PC-9 (cell line): Measurements from ENCODE around the gene SLC12A4. TPM values are rescaled to one million over a fixed set of nuclear protein-coding genes. Genes with fewer than 3 reads are reported as not detected.

Experiments used
- BruUV-seq: library from RNA; stranded (reverse); fragments of 400-500 nt; replicated peaks from 2 replicates; lab custom pipeline; 2021; lab: Mats Ljungman, UMichigan
- CTCF ChIA-PET: fragments of 300-600 bp; sonication (Branson Sonifier 250); formaldehyde crosslinking; loops from one replicate; lab custom pipeline; 2022; ENCODE audit warnings: antibody characterized with exemption; lab: Charles Lee
- POLR2A ChIA-PET: fragments of 300-600 bp; sonication (Branson Sonifier 250); formaldehyde crosslinking; loops from one replicate; lab custom pipeline; 2022; ENCODE audit warnings: antibody characterized with exemption; ENCODE audit not compliant: unreplicated experiment; lab: Charles Lee
- DNase-seq, 2 experiments: peaks; one replicate each; pipeline versions ENCODE4 v3.0.0 to v3.0.0-alpha.2; 2015 to 2022; ENCODE audit warnings: mixed read lengths in 1 of 2
- H2AFZ ChIP-seq: fragments of 200-600 bp; sonication (generic); 2 replicates; pipeline ENCODE4 v1.8.1; 2017; ENCODE audit warnings: antibody characterized with exemption
- H3F3A ChIP-seq: fragments of 200-600 bp; sonication (generic); 2 replicates; pipeline ENCODE4 v1.8.1; 2017; ENCODE audit warnings: antibody characterized with exemption, mild to moderate bottlenecking, low read depth; ENCODE audit not compliant: insufficient read depth
- H3K27ac ChIP-seq: fragments of 200-600 bp; sonication (generic); 2 replicates; pipeline ENCODE4 v1.6.1; 2016; ENCODE audit warnings: mixed run types
- H3K27me3 ChIP-seq: fragments of 200-600 bp; sonication (generic); 2 replicates; pipeline ENCODE4 v1.6.1; 2016; ENCODE audit warnings: low read depth, mixed run types; ENCODE audit not compliant: insufficient read depth
- H3K36me3 ChIP-seq: fragments of 200-600 bp; sonication (generic); 2 replicates; pipeline ENCODE4 v1.6.1; 2016; ENCODE audit warnings: low read depth, mixed run types
- H3K4me1 ChIP-seq: fragments of 200-600 bp; sonication (generic); replicated peaks from 2 replicates; pipeline ENCODE4 v1.6.1; 2016; ENCODE audit warnings: mixed run types; ENCODE audit not compliant: insufficient read depth
- H3K4me2 ChIP-seq: fragments of 200-600 bp; sonication (generic); 2 replicates; pipeline ENCODE4 v1.6.1; 2017; ENCODE audit warnings: mixed run types
- H3K4me3 ChIP-seq: fragments of 200-600 bp; sonication (generic); 2 replicates; pipeline ENCODE4 v1.6.1; 2016; ENCODE audit warnings: mixed run types
- H3K79me2 ChIP-seq: fragments of 200-600 bp; sonication (generic); 2 replicates; pipeline ENCODE4 v1.6.1; 2017; ENCODE audit warnings: low read depth, mixed run types
- H3K9me2 ChIP-seq: fragments of 200-600 bp; sonication (generic); 2 replicates; pipeline ENCODE4 v1.8.1; 2017; ENCODE audit warnings: mild to moderate bottlenecking; ENCODE audit not compliant: insufficient read depth
- H3K9me3 ChIP-seq: fragments of 200-600 bp; sonication (generic); 2 replicates; pipeline ENCODE4 v1.8.1; 2016; ENCODE audit warnings: low read depth; ENCODE audit not compliant: insufficient read depth
- H4K20me1 ChIP-seq: fragments of 200-600 bp; sonication (generic); 2 replicates; pipeline ENCODE4 v1.8.1; 2017; ENCODE audit not compliant: insufficient read depth
- EZH2 ChIP-seq: fragments of 200-600 bp; sonication (generic); IDR thresholded peaks from 2 replicates; pipeline ENCODE4 v1.8.0; 2017; ENCODE audit warnings: antibody characterized with exemption, low read depth
- intact Hi-C: fragments of 100-400 bp; cut with micrococcal nuclease; formaldehyde crosslinking; loops from one replicate; pipeline ENCODE4 v1.10.0; 2022; ENCODE audit not compliant: unreplicated experiment
- total RNA-seq: library from RNA; stranded (reverse); gene quantifications from 2 replicates; pipeline ENCODE4 v1.2.3, GENCODE V29; 2021
- TF ChIP-seq, protein P1 (sequence below): fragments of 200-600 bp; sonication (generic); conservative IDR thresholded peaks from 2 replicates; pipeline ENCODE4 v1.6.1; 2017; ENCODE audit warnings: mixed run types, antibody characterized with exemption, mild to moderate bottlenecking, moderate library complexity

The SLC12A4 gene
- total RNA-seq, 1 experiment from 2014 or later: 27.0 TPM

DNA sequence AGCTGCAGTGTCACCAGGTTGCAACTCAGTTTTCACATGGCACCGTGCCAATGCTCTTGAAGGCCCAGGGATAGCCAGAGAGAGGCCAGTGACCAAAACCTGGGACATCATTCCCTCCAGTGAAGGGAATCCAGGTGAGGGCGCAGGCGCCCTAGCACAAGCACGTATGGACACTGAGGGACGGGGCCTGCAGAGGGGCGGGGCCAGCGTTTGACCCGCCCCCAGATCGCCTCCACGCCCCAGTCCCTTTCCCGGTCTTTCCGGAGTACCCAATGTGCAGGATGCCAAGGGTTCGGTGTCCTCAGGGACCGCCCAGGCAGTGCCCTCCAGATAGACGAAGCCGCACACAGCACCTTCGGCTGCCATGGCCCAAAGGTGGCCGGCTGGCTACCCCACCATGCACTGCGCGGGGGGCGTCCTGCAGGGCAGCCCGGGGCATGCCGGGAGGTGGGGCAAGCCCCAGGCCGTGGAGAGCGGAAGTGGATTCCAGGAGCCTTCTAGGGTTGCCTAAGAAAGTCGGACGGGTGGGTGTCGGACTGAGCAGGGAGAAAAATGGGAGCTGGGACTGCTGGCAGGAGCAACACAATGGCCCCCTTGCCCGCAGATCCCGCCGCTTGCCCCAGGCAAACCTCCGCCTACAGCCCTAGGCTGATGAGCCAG is 4.6 kb downstream of the SLC12A4 start:
- DNase-seq: no peak
- ChIA-PET POLR2A (no interaction called here), CTCF (interaction anchor here (0.6 kb wide), 1 partner anchor 891 kb away, joined by 3 read pairs; no protein-coding TSS in a partner anchor)
- Histone ChIP-seq H4K20me1 (no peaks in the 10 kb centered on the region), H3K4me2 (no peak overlapping the region), H3K79me2 (0 out of 2 replicates have a peak, but pooled peaks cover 10% of the 10 kb centered on the region), H3K4me1 (peaks cover 9% of the 10 kb centered on the region; the same call in 1 of the 2 replicates), H3K9me2 (no peaks in the 10 kb centered on the region), H3K27me3 (no peaks in the 10 kb centered on the region), H3F3A (no peaks in the 10 kb centered on the region), H3K9me3 (no peaks in the 10 kb centered on the region), H3K36me3 (no peaks in the 10 kb centered on the region), H3K27ac (no peak overlapping the region), H2AFZ (no peak overlapping the region), H3K4me3 (no peak overlapping the region)
- intact Hi-C loops: no loop called here
- no TSS peak for BruUV-seq
- TF ChIP-seq, protein P1, sequence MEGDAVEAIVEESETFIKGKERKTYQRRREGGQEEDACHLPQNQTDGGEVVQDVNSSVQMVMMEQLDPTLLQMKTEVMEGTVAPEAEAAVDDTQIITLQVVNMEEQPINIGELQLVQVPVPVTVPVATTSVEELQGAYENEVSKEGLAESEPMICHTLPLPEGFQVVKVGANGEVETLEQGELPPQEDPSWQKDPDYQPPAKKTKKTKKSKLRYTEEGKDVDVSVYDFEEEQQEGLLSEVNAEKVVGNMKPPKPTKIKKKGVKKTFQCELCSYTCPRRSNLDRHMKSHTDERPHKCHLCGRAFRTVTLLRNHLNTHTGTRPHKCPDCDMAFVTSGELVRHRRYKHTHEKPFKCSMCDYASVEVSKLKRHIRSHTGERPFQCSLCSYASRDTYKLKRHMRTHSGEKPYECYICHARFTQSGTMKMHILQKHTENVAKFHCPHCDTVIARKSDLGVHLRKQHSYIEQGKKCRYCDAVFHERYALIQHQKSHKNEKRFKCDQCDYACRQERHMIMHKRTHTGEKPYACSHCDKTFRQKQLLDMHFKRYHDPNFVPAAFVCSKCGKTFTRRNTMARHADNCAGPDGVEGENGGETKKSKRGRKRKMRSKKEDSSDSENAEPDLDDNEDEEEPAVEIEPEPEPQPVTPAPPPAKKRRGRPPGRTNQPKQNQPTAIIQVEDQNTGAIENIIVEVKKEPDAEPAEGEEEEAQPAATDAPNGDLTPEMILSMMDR: no peak
- no peak for TF ChIP-seq EZH2

GRCh38 chr16:67963292-67963661 is 5.2 kb downstream of the SLC12A4 start:
- TF ChIP-seq EZH2: no peak
- TF ChIP-seq, protein P1: no peak
- H3K9me2 ChIP-seq: no peaks in the 10 kb centered on the region
- intact Hi-C loops: no loop called here
- no peaks in the 10 kb centered on the region for H4K20me1 ChIP-seq
- ChIA-PET CTCF (interaction anchor here (0.6 kb wide), 1 partner anchor 890 kb away, joined by 3 read pairs; no protein-coding TSS in a partner anchor), POLR2A (no interaction called here)
- H3K4me1 ChIP-seq: peaks cover 9% of the 10 kb centered on the region; the same call in 1 of the 2 replicates
- no peak overlapping the region for H3K4me2 ChIP-seq
- H3K27ac ChIP-seq: no peak overlapping the region
- no peak overlapping the region for H3K4me3 ChIP-seq
- no peak overlapping the region for H2AFZ ChIP-seq
- H3K9me3 ChIP-seq: no peaks in the 10 kb centered on the region
- H3F3A ChIP-seq: no peaks in the 10 kb centered on the region
- no TSS peak for BruUV-seq
- 0 out of 2 replicates have a peak, but pooled peaks cover 10% of the 10 kb centered on the region for H3K79me2 ChIP-seq
- no peaks in the 10 kb centered on the region for H3K36me3 ChIP-seq
- DNase-seq: no peak
- H3K27me3 ChIP-seq: no peaks in the 10 kb centered on the region

GRCh38 chr16:67962135-67962534 is 6.3 kb downstream of the SLC12A4 start:
- H3K4me2 ChIP-seq: no peak overlapping the region
- no TSS peak for BruUV-seq
- no peak overlapping the region for H3K4me3 ChIP-seq
- H3F3A ChIP-seq: no peaks in the 10 kb centered on the region
- 0 out of 2 replicates have a peak, but pooled peaks cover 4% of the 10 kb centered on the region for H3K79me2 ChIP-seq
- H4K20me1 ChIP-seq: no peaks in the 10 kb centered on the region
- TF ChIP-seq, protein P1: no peak
- TF ChIP-seq EZH2: no peak
- DNase-seq: no peak
- ChIA-PET POLR2A (no interaction called here), CTCF (interaction anchor here (0.6 kb wide), 1 partner anchor 78 kb away, joined by 3 read pairs; no protein-coding TSS in a partner anchor)
- no peak overlapping the region for H2AFZ ChIP-seq
- H3K9me2 ChIP-seq: no peaks in the 10 kb centered on the region
- H3K27ac ChIP-seq: no peak overlapping the region
- peaks cover 4% of the 10 kb centered on the region; the same call in 1 of the 2 replicates for H3K4me1 ChIP-seq
- no peaks in the 10 kb centered on the region for H3K36me3 ChIP-seq
- intact Hi-C loops: no loop called here
- no peaks in the 10 kb centered on the region for H3K9me3 ChIP-seq
- H3K27me3 ChIP-seq: no peaks in the 10 kb centered on the region
